MM.1S (cell line): ENCODE measurements around the gene WDR82.

Source experiments
- DNase-seq: peaks from one replicate; pipeline ENCODE4 v3.0.0-alpha.2; 2015
- H2AFZ ChIP-seq: fragments of 300-600 bp; sonication (generic); 2 replicates; pipeline ENCODE4 v1.6.0; 2016; ENCODE audit warnings: antibody characterized with exemption, low read length
- H3F3A ChIP-seq: fragments of 300-600 bp; sonication (generic); 2 replicates; pipeline ENCODE4 v1.6.1; 2016; ENCODE audit warnings: mild to moderate bottlenecking, antibody characterized with exemption, low read length, moderate library complexity, mixed read lengths; ENCODE audit not compliant: insufficient read depth
- H3K27ac ChIP-seq: fragments of 300-600 bp; sonication (generic); 2 replicates; pipeline ENCODE4 v1.5.1; 2016; ENCODE audit warnings: mild to moderate bottlenecking, low read length
- H3K27me3 ChIP-seq: fragments of 300-600 bp; sonication (generic); replicated peaks from 2 replicates; pipeline ENCODE4 v1.6.0; 2016; ENCODE audit warnings: low read length; ENCODE audit not compliant: insufficient read depth
- H3K36me3 ChIP-seq: fragments of 300-600 bp; sonication (generic); replicated peaks from 2 replicates; pipeline ENCODE4 v1.6.1; 2016; ENCODE audit warnings: mild to moderate bottlenecking, low read length, mixed read lengths; ENCODE audit not compliant: insufficient read depth
- H3K4me1 ChIP-seq: fragments of 300-600 bp; sonication (generic); 2 replicates; pipeline ENCODE4 v1.6.1; 2016; ENCODE audit warnings: low read length, mixed read lengths
- H3K4me2 ChIP-seq: fragments of 300-600 bp; sonication (generic); 2 replicates; pipeline ENCODE4 v1.6.0; 2016; ENCODE audit warnings: low read depth, low read length
- H3K4me3 ChIP-seq: fragments of 300-600 bp; sonication (generic); 2 replicates; pipeline ENCODE4 v1.5.1; 2016; ENCODE audit warnings: low read length, mixed read lengths
- H3K79me2 ChIP-seq: fragments of 300-600 bp; sonication (generic); 2 replicates; pipeline ENCODE4 v1.6.1; 2016; ENCODE audit warnings: mixed run types, low read length, mixed read lengths
- H3K9ac ChIP-seq: fragments of 300-600 bp; sonication (generic); 2 replicates; pipeline ENCODE4 v1.6.1; 2016; ENCODE audit warnings: low read length, mixed read lengths
- H3K9me2 ChIP-seq: fragments of 300-600 bp; sonication (generic); replicated peaks from 2 replicates; pipeline ENCODE4 v1.6.1; 2016; ENCODE audit warnings: mild to moderate bottlenecking, low read length, mixed read lengths; ENCODE audit not compliant: insufficient read depth
- H3K9me3 ChIP-seq: fragments of 300-600 bp; sonication (generic); replicated peaks from 2 replicates; pipeline ENCODE4 v1.6.1; 2016; ENCODE audit warnings: mild to moderate bottlenecking, low read length, mixed read lengths; ENCODE audit not compliant: insufficient read depth
- H4K20me1 ChIP-seq: fragments of 300-600 bp; sonication (generic); 2 replicates; pipeline ENCODE4 v1.6.1; 2016; ENCODE audit warnings: mild to moderate bottlenecking, low read length, moderate library complexity, mixed read lengths; ENCODE audit not compliant: insufficient read depth
- CTCF ChIP-seq: fragments of 300-600 bp; sonication (generic); IDR thresholded peaks from 2 replicates; pipeline ENCODE4 v1.5.1; 2016; ENCODE audit warnings: antibody characterized with exemption, low read length, mixed read lengths
- EZH2 ChIP-seq: fragments of 300-600 bp; sonication (generic); optimal IDR thresholded peaks from 2 replicates; pipeline ENCODE3; 2017; ENCODE audit warnings: low read depth, mild to moderate bottlenecking, antibody characterized with exemption, low read length, mixed read lengths
- EZH2phosphoT487 ChIP-seq: fragments of 300-600 bp; sonication (generic); IDR thresholded peaks from 2 replicates; pipeline ENCODE4 v1.6.1; 2018; ENCODE audit warnings: antibody characterized with exemption, low read length

The WDR82 gene

GRCh38 chr3:52306978-52307377, 28.5 kb upstream of the WDR82 start:
- H3K4me3 ChIP-seq: no peak overlapping the region

DNA sequence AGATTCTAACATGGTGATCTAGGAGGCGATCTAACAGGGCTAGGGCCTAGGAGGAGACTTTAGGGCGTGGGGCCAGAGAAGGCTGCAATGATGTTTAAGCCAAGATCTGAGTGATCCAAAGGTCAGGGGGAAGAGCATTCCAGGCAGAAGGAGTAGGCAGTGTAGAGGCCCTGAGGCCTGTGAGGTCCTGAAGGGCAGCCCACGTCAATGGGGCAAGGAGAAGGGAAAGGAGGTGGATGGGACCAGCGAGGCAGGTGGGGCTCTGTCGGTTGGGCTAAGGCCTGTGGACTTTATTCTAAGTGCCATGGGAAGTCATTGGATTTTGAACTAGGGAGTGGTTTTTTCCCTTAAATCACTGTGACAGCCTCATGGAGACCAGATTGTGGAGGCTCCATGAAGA, 27.5 kb upstream of the WDR82 start:
- Histone ChIP-seq H3F3A (no peaks in the 10 kb centered on the region), H3K4me2 (no peak overlapping the region), H3K4me3 (no peak overlapping the region), H3K4me1 (peaks cover 1% of the 10 kb centered on the region), H4K20me1 (no peaks in the 10 kb centered on the region), H3K27ac (no peak overlapping the region), H2AFZ (no peak overlapping the region), H3K9ac (no peak overlapping the region), H3K9me3 (no peaks in the 10 kb centered on the region), H3K9me2 (no peaks in the 10 kb centered on the region), H3K79me2 (no peaks in the 10 kb centered on the region), H3K27me3 (no peaks in the 10 kb centered on the region), H3K36me3 (no peaks in the 10 kb centered on the region)
- TF ChIP-seq EZH2 (no peak), EZH2phosphoT487 (no peak), CTCF (no peak)
- no peak for DNase-seq

More at GRCh38 chr3:52306978-52307377, 28.5 kb upstream of the WDR82 start:
- Histone ChIP-seq H3K4me1 (peaks cover 6% of the 10 kb centered on the region), H3K36me3 (no peaks in the 10 kb centered on the region), H3K79me2 (no peaks in the 10 kb centered on the region), H3K27ac (no peak overlapping the region), H4K20me1 (no peaks in the 10 kb centered on the region), H3F3A (no peaks in the 10 kb centered on the region), H2AFZ (no peak overlapping the region), H3K9me2 (no peaks in the 10 kb centered on the region), H3K4me2 (no peak overlapping the region), H3K9ac (no peak overlapping the region), H3K9me3 (no peaks in the 10 kb centered on the region), H3K27me3 (no peaks in the 10 kb centered on the region)
- no peak for DNase-seq
- TF ChIP-seq CTCF: no peak

DNA sequence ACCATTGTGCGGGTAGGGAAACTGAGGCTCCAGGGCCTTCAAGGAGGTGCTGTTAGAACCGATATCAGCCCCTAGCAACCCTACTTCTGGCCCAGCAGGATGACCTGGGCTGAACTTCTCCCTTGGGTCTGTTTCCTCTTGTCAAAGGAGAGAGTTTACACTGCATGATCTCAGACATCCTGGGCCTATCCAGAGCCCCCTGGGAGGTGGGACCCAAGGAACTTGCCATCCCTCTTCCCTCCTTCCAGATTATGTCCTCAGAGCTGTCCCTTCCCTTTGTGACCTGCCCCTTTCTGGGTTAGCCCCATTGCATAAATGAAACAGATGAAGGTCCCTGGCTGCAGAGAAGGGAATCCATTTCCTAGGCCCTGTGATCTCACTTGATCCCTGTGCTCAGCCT, 25.4 kb upstream of the WDR82 start:
- no peak overlapping the region for H3K27ac ChIP-seq
- H4K20me1 ChIP-seq: no peaks in the 10 kb centered on the region
- H3K27me3 ChIP-seq: no peaks in the 10 kb centered on the region
- H3K9me3 ChIP-seq: no peaks in the 10 kb centered on the region
- H3K9ac ChIP-seq: no peak overlapping the region
- H3K9me2 ChIP-seq: no peaks in the 10 kb centered on the region
- no peaks in the 10 kb centered on the region for H3F3A ChIP-seq
- H3K4me2 ChIP-seq: no peak overlapping the region
- DNase-seq: no peak
- no peaks in the 10 kb centered on the region for H3K4me1 ChIP-seq
- no peak overlapping the region for H3K4me3 ChIP-seq
- no peak overlapping the region for H2AFZ ChIP-seq
- no peaks in the 10 kb centered on the region for H3K79me2 ChIP-seq
- no peaks in the 10 kb centered on the region for H3K36me3 ChIP-seq
- TF ChIP-seq EZH2phosphoT487 (no peak), EZH2 (no peak), CTCF (no peak)
